GM20431 (cell line): ENCODE measurements around the gene SDK1.
"Not testable (repeated sequence)": the region's sequence is repeated elsewhere in the genome, so short reads cannot be mapped to it uniquely, and the experiment has no call there.

Experiments
- in situ Hi-C: fragments of 300-500 bp; cut with MseI, MboI; formaldehyde crosslinking; loops from one replicate; pipeline ENCODE4 v1.15.0; 2020; ENCODE audit warnings: low sequenced_read_pairs; ENCODE audit not compliant: unreplicated experiment

Gene SDK1

DNA sequence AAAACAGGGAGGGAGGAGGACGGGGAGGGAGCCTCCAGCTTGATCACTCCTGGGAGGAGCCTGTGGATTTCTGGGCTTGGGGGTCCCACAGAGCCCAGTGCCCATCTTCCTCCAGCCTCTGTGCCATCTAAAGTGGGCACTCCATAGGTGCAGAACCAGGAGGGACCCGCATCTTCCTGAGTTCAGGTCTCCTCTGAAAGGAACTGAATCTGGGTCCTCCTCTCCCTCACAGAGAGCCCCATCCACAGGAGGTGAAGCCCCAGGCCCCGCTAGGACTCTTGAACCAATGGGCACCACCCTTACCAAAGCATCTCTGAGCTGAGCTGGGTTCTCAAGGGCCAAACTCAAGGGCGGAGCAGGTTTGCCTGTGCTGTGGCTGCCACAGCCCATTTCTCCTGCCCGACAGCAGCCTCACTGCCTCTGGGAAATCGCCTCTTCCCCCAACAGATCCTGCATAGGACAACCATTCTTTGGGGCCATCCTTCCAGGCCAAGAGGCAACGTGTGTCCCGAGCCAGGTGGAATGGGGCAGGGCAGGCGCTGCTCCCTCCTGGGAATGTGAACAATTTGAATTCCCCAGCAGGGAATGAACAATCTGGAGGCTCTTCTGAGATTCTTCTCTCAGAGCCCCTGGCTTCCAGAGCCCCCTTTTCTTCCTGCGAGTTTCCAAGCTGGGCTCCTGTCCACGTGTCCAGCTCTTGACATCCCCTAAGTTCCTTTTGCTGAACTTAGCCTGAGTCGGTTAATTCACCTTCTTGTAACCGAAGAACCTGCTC is 970.1 kb downstream of the SDK1 start:
- in situ Hi-C loops, result no loop called here

DNA sequence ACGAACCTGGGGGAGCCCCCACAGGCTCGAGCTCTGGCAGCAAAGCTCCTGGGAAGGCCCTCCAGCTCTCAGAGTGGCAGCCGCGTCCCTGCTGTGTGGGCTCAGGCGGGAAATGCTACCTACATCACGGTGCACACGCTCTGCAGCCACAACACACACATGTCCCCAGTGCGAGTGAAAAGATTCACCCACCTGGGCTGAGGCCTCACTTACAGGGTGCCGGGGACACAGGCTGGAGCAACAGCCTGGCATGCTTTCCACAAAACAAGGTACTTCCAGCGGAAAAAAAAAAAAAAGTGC is 970.6 kb downstream of the SDK1 start:
- in situ Hi-C loops, result no loop called here

DNA sequence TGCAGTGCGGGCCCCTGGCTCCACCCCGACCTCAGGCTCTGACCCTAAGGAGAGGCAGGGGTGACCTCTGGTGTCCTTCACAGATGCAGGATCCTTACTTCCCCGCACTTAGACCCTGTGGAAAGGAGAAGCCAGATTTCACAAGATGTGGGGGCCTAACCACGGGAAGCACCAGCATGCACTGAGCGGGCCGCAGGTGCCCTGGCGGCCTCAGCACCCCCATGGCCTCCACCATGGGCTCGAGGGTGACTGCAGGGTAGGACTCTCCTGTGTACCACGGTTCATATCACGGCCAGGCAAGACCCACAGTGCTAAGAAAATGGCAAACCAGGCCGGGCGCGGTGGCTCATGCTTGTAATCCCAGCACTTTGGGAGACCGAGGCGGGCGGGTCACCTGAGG is 971.1 kb downstream of the SDK1 start:
- in situ Hi-C loops, result no loop called here

DNA sequence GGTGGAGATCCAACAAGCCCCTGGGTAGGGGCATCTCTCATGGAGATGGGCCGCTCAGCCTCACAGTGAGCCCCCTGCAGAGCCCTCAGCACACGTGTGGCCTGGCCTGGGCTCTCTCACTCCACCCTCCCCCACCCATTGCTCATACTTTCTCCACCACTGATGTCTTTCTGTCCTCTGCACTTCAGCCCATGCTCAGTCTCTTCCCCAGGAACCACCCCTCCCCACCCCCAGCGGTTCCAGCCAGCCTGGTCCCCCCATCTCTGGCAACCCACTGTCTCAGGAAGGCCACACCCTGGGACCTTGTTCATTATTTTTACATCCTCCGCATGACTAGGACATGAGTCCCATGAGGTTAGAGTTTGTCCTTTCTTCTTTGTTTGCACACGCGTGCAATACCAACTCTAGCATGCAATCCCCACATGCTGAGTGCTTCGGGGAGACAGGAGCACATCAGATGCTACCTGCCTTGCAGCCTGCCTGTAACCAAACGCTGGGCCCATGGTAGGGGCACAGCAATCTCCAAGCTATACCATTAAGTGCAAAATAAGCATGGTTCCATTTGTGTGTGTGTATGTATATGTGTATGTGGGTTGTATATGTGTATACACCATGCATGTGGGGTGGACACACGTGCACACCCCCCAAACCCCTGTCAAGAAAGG is 972.6 kb downstream of the SDK1 start:
- in situ Hi-C loops, result no loop called here

DNA sequence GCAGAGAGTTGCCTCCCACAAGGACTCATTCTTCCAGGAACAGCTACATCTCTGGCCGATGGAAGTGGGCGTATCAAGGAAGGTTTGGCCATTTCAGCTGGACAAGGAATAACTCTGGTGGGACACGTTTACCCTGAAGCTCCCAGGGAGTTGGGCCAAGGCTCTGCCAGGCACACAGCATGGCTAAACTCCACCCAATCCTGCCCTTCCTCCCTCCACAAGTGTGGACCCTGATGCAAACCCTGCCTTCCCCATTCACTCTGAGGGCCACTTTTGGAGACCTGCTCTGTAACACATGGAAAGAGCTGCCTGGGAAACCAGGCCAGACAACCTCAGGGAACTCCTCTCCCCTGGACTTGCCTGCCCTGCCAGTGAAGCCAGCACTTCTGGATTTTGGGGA is 973.2 kb downstream of the SDK1 start:
- in situ Hi-C loops, result no loop called here

DNA sequence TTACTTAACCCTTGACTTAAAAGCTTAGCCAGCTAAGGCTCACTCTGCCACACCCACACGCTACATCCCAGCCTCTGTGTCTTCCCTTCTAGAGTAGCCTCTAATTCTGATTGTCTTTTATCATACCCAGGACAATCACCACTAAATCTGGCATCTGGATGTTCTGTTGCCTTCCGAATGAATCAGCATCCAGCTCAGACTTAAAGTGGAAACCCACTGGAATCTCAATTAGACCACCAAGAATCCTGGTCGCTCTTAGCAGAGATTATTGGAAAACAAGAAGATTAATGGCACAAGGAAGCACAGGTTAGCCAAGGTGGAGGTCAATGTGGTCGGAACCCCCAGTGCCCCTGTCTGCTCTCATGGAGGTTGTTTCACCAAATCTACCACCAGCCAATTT is 976.9 kb downstream of the SDK1 start:
- in situ Hi-C loops, result no loop called here

DNA sequence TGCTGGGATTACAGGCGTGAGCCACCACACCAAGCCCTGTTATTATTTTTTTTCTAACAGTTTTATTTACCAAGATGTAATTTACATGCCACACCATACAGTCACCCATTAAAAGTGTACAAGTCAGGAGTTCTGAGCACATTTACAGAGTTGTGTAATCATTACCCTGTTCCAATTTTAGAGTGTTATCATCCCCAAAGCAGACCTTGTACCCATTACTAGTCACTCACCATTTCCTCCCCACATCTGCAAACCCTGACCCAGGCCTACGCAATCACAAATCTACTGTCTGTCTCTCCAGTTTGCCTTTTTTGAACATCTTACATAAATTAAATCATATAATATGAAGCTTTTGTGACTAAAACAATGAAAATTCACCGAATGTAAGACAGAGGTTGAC is 978.2 kb downstream of the SDK1 start:
- in situ Hi-C loops, result no loop called here

DNA sequence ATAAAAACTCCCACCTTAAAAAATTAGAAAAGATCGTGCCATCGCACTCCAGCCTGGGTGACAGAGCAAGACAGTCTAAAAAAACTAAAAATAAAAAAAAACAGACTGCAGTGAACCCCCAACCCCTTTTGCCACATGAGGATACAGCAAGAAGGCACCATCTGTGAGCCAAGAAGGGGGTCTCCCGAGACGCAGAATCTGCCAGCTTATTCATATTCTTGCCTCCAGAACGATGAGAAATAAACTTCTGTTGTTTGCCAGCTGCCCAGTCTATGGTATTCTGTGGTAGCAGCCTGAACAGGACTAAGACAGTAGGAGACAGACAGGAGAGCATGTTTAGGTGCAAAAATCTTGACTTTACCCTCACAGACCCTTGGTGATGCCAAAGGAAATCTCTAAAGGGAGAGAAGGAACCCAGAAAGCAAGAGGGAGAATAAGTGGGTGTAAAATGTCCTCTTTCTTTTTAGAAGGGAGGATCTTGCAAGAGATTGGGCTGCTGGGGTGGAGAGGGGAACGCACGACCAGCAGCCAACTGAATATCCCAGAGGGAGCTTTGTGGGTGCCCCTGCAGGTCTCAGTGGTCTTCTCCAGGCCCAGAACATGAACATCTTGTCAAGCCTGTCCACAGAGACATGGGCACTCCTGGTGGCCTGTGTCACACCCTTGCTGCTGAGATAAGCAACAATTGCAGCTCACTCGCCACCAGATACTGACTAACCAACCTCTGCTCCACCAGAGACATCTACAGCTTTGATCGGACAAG is 980.4 kb downstream of the SDK1 start:
- in situ Hi-C loops, result no loop called here

DNA sequence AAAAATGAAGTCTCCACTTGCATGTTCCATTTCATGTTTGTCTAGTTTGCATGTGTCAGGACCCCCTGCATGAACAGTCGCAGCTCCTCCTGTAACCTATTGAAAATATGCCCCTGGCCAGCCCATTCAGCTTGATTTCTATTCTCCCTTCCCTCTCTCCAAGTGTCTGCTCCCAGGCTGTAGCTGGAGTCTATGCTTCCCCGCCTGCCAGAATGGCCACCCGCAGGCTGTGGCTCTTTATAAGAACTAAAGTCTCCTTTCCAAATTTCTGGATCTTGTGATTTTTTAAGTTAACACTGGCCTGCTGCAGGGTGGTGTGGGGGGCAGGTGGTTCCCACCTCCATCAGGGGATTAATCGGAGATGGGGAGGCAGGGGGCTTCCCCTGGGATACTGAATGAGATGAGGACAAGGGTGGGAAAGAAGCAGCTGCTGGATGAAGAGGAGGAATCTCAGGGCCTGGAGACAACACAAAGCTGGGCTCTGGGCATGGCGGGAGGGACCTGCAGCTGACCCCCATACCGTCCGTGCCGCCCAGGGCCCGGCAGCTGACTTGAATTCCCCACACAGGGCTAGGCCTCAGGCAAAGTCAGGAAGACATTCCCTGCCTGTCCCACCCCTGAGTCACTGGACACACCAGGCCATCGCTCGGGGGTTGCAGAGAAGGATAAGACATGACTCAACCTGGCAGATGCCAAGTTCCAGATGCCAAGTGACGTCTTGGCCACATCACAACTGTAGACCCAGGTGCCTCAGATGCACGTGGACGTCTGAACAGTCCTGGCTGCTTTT is 981.6 kb downstream of the SDK1 start:
- in situ Hi-C loops, result no loop called here

DNA sequence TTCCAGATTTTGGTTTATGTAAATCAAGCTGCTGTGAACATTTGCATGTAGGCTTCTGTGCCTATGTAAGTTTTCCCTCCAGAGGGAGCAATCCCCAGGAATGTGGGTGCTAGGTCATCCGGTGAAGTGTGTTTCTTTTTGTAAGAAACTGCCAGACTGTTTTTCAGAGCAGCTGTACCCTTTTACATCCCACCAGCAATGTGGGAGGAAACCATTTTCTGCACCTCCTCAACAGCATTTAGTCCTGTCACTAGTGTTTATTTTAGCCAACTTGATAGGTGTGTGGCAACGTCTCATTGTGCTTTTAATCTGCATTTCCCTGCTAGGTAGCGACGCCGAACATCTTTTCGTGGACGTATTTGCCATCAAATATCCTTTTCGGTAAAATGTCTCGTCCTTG is 985.3 kb downstream of the SDK1 start:
- in situ Hi-C loops, result no loop called here

DNA sequence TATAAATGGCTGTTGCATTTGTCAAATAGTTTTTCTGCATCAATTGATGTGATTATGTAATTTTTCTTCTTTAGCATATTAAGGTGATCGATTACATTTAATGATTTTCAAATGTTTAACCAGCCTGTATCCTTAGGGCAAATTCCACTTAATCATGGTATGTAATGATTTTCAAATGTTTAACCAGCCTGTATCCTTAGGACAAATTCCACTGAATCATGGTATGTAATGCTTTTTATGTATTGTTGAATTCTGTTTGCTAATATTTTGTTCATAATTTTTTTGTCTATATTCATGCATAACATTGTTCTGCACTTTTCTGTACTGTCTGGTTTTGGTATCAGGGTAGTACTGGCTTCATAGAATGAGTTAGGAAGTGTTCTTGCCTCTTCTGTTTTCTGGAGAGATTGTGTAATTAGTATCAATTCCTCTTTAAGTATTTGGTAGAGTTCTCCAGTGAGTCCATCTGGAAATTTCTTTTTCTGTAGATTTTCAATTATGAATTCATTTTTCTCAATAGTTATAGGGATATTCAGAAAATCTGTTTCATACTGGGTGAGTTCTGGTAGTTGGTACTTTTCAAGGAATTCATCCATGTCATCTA is 987.8 kb downstream of the SDK1 start:
- in situ Hi-C loops, result no loop called here

DNA sequence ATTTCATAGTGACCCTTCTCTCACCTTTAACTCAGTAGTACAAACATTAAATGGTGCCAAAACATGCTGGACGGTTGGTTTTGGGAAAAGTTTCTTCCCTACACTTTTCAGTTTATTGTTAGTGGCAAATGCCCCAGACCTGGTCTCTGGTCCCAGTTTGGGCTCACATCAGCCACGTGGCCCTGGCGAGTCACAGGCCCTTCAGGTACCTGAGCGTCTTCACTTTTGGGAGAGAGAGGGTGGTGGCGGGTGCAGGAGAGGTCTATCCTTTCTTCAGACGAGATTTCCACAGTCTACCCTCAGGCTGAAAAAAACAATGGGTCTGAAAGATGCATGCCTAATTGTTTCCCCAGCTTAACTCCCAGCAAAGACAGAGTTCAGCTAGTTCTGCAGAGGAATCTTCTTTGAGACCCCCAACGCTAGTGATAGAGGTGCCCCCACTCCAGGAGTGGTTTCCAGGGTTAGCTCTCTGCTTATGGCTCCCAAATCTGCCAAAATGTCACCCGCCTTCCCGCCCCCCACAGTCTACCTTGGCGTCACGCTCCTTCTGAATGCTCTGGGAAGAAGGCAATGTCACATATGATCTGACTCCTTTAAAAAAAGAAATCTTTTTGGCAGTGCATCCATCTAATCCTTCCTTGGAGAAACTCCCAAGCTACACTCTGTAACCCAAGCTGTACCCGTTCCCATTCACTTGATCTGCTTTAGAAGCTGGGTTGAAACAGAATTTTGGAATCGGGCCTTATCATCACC is 996.3 kb downstream of the SDK1 start:
- in situ Hi-C loops, result no loop called here

DNA sequence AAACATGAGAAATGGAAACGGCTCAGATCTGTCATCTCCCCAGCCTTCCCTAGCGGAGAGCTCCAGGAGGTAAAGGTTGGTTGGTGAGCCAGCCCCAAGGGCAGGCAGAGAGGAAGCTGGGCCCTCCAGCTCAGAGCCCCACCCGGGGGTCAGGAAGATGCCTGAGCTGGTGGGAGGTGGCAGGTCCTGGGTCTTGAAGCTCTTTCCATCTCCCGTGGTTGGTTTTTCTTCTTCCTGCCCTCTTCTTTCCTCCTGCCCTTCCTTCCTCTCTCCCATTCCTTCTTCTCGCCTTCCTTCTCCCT is 996.8 kb downstream of the SDK1 start:
- in situ Hi-C loops, result no loop called here

DNA sequence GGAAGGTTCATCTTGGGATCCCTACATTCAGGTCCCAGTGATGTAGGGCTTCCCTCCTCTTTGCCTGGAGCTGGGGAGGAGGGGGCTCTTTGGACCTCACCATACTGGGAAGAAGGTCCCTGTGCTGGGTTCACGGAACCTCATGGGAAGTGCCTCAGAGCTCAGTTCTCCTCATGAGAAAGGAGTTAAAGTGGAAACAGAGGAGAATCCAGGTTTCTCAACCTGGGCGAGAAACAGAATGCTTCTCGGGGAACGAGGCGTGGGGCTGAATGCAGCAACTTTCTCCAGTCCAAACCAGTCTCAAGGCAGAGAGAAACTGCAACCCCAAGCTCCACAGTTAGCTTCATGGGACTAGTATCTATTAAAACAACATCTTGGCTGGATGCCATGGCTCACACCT is 998.4 kb downstream of the SDK1 start:
- in situ Hi-C loops, result no loop called here

DNA sequence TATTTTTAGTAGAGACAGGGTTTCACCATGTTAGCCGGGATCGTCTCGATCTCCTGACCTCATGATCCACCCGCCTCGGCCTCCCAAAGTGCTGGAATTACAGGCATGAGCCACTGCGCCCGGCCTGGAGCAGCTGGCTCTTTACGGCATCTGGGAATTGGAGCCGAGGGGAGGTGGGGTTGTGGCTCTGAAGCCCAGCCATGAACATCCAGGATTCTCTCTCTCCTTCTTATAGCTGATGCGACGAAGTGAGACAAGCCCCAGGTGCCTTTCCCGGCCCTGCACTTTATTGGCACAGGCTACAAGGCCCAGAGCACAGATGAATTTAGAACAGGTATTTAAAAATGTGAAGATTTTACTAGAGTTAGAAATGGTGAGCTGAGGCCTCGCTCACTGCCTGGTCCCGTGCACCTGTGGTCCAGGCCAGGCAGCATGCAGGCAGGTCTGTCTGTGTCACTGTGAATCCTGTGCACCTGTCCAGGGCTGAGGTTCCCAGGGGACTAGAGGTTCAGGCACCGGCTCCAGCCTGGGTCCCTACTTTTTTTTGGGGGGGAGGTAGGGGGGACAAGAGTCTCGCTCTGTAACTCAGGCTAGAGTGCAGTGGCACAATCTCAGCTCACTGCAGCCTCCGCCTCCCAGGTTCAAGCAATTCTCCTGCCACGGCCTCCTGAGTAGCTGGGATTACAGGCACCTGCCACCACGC is 1001.3 kb downstream of the SDK1 start:
- in situ Hi-C loops, result no loop called here

DNA sequence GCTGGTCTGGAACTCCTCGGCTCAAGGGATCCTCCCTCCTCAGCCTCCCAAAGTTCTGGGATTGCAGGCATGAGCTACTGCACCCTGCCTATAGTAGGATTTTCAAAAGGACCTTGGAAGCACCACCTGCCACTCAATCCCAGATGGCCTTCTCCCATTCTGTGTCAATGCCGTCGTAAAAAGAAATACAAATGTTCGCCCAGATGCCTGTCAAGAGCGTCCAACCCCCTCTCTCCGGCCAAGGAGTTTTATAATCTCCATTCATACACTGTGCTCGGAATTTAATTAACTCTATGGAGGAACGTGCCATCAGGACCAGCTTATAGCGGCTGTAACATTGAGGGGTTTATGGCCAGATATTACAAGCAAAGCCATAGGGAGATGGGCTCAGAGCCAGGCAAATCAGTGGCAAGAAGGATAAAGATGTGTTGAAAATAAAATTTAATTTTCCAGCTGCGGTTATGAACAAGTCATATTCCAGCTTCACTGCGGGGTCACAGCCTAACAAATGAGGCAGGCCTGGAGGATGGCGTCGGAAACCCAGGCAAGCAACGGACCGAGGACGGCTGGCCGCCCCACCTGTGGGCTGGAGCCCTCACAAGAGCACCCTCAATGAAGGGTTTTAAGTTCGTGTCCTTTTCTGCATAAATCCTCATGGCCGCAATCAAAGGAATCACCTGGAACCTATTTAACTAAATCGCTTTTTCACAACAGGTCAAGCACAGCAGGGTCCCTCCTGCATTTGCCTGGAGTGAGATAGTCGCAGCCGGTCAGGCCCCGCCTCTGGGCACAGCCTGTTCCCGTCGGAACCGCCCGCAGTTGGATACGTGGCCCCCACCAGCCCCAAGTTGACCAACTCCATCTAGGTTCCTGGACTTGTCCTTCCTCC is 1006.5 kb downstream of the SDK1 start:
- in situ Hi-C loops, result no loop called here

DNA sequence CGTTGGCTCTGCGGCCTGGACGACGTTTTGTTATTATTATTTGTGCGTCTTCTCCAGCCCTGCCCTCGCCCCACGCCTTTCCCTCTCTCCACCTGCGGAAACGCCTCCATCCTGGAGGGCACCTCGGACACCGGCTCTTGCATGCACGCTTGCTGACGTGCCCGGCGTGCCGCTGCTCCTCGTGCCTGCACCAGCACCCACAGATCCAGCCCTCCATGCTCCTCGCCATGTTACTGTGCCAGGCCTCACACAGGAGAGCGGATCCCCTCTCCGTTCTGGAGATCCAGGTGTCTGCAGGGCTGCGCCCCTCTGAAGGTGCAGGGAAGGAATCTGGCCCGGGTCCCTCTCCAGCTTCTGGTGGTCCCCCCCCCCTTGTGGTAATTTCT is 1007.1 kb downstream of the SDK1 start:
- in situ Hi-C loops, result no loop called here

DNA sequence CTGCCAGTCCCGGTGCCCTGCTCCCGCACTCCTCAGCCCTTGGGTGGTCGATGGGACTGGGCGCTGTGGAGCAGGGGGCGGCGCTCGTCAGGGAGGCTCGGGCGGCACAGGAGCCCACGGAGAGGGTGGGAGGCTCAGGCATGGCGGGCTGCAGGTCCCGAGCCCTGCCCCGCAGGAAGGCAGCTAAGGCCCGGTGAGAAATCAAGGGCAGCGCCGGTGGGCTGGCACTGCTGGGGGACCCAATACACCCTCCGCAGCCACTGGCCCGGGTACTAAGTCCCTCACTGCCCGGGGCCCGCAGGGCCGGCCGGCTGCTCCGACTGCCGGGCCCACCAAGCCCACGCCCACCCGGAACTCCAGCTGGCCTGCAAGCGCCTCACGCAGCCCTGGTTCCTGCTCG is 1012.9 kb downstream of the SDK1 start:
- in situ Hi-C loops, result not testable (repeated sequence)
